HepG2 (cell line): ENCODE measurements around the gene THOC6. TPM values are rescaled to one million over a fixed set of nuclear protein-coding genes. Genes with fewer than 3 reads are reported as not detected.
A peak's percentile ranks its signal among the peaks of the same experiment; 100 is the strongest.

Experiments
- ARNTL ChIP-seq: sonication (generic); formaldehyde crosslinking; IDR thresholded peaks from 2 replicates; pipeline ENCODE4 v1.4.0; 2020; ENCODE audit warnings: mild to moderate bottlenecking, missing genetic modification reagents
- ESRRA ChIP-seq: sonication (generic); formaldehyde crosslinking; IDR thresholded peaks from 2 replicates; pipeline ENCODE4 v1.5.1; 2020; ENCODE audit warnings: mild to moderate bottlenecking, low read depth, missing genetic modification reagents
- FLYWCH1 ChIP-seq: sonication (generic); formaldehyde crosslinking; IDR thresholded peaks from 2 replicates; pipeline ENCODE4 v1.8.1; 2023; ENCODE audit warnings: mild to moderate bottlenecking, missing genetic modification reagents
- MATR3 ChIP-seq: sonication (generic); formaldehyde crosslinking; IDR thresholded peaks from 2 replicates; pipeline ENCODE4 v1.4.0; 2020; ENCODE audit warnings: missing genetic modification reagents
- MYC ChIP-seq: sonication (generic); formaldehyde crosslinking; IDR thresholded peaks from 2 replicates; pipeline ENCODE4 v1.9.0; 2021; ENCODE audit warnings: missing genetic modification reagents, borderline replicate concordance
- REPIN1 ChIP-seq: sonication (generic); formaldehyde crosslinking; IDR thresholded peaks from 2 replicates; pipeline ENCODE4 v1.8.0; 2022; ENCODE audit warnings: missing genetic modification reagents, low read depth, mild to moderate bottlenecking, borderline replicate concordance
- TSC22D2 ChIP-seq: sonication (generic); formaldehyde crosslinking; IDR thresholded peaks from 2 replicates; pipeline ENCODE4 v1.5.1; 2020; ENCODE audit warnings: missing genetic modification reagents, mild to moderate bottlenecking, borderline replicate concordance
- XBP1 ChIP-seq: sonication (generic); formaldehyde crosslinking; IDR thresholded peaks from 2 replicates; pipeline ENCODE4 v1.5.0; 2020; ENCODE audit warnings: missing genetic modification reagents
- ZNF101 ChIP-seq: sonication (generic); formaldehyde crosslinking; IDR thresholded peaks from 2 replicates; pipeline ENCODE4 v1.4.0; 2020; ENCODE audit warnings: mild to moderate bottlenecking, low read depth, missing genetic modification reagents, borderline replicate concordance
- ZSCAN9 ChIP-seq: IDR thresholded peaks from 2 replicates; pipeline ENCODE4 v1.6.1; 2016; ENCODE audit warnings: borderline replicate concordance
- polyA plus RNA-seq, 8 experiments: library from polyadenylated mRNA; depleted of rRNA in 3 of 8; stranded (reverse) in 7 of 8; unstranded in 1 of 8; fragments of >200 nt; fragmentation: Illumina TruSeq in 4 of 8; extraction: Trizol in 4 of 8; gene quantifications; 2 replicates each; pipeline versions ENCODE4 v1.2.1 to v1.2.3, GENCODE V29; 2011 to 2016; ENCODE audit warnings: low read depth in 4 of 8, missing spikeins in 1 of 8, mixed read lengths in 1 of 8; ENCODE audit not compliant: insufficient read depth in 1 of 8
- total RNA-seq, 5 experiments: library from RNA; depleted of rRNA; stranded (reverse); fragments of >200 nt; fragmentation: Illumina TruSeq; extraction: Trizol; gene quantifications; 2 replicates each; pipeline ENCODE4 v1.2.3, GENCODE V29; 2016; ENCODE audit warnings: low read depth in 1 of 5
- TF ChIP-seq, protein P1 (sequence below): sonication (generic); formaldehyde crosslinking; IDR thresholded peaks from 2 replicates; pipeline ENCODE4; 2020; ENCODE audit warnings: missing genetic modification reagents, mild to moderate bottlenecking, borderline replicate concordance
- TF ChIP-seq, protein P2 (sequence below): sonication (generic); formaldehyde crosslinking; IDR thresholded peaks from 2 replicates; pipeline ENCODE4 v1.5.0; 2020; ENCODE audit warnings: mild to moderate bottlenecking, missing genetic modification reagents, borderline replicate concordance
- TF ChIP-seq, protein P3 (sequence below): sonication (generic); formaldehyde crosslinking; IDR thresholded peaks from 2 replicates; pipeline ENCODE4 v1.4.0; 2020; ENCODE audit warnings: missing genetic modification reagents, mild to moderate bottlenecking, borderline replicate concordance

Gene THOC6
- total and polyA plus RNA-seq, 2 of the 13 experiments (the other 11 are each of a cell fraction or from before 2014, with no cell fraction given), result 32.1 to 37.0 TPM

DNA sequence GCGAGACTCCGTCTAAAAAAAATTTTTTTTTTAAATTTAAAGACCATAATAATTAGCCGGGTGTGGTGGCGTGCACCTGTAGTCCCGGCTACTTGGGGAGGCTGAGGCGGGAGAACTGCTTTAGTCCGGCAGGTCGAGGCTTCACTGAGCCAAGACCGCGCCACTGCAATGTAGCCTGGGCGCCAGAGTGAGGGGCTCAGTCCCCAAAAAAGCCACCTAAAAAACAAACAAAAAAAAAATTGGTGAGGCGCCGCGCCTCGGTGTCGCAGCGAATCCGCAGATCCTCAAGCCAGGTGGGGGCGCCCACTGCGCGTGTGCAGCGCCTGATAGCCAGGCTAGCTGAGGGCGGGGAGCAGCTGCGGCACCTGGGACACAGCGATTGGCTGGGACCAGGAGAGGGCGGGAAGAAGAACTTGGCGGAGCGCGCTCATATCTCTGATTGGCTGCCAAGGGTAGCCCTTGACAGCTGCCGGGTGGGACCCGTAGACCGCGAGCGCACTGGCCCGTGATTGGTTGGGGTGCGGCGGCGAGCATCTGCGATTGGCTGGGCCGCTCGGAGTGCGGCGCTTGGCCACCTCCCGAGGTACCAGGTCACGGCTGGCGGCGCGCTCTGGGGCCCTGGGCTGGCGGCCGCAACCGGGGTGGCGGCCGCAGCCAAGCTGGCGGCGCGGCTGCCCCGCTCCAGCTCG lies 20.1 kb upstream of the THOC6 start (continued):
- TF ChIP-seq, protein P1, sequence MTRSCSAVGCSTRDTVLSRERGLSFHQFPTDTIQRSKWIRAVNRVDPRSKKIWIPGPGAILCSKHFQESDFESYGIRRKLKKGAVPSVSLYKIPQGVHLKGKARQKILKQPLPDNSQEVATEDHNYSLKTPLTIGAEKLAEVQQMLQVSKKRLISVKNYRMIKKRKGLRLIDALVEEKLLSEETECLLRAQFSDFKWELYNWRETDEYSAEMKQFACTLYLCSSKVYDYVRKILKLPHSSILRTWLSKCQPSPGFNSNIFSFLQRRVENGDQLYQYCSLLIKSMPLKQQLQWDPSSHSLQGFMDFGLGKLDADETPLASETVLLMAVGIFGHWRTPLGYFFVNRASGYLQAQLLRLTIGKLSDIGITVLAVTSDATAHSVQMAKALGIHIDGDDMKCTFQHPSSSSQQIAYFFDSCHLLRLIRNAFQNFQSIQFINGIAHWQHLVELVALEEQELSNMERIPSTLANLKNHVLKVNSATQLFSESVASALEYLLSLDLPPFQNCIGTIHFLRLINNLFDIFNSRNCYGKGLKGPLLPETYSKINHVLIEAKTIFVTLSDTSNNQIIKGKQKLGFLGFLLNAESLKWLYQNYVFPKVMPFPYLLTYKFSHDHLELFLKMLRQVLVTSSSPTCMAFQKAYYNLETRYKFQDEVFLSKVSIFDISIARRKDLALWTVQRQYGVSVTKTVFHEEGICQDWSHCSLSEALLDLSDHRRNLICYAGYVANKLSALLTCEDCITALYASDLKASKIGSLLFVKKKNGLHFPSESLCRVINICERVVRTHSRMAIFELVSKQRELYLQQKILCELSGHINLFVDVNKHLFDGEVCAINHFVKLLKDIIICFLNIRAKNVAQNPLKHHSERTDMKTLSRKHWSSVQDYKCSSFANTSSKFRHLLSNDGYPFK (CRISPR knock-in tag), result peak; percentile 57; the same call in 1 of the 2 replicates
- TF ChIP-seq XBP1 (CRISPR knock-in tag), result no peak
- TF ChIP-seq, protein P2, sequence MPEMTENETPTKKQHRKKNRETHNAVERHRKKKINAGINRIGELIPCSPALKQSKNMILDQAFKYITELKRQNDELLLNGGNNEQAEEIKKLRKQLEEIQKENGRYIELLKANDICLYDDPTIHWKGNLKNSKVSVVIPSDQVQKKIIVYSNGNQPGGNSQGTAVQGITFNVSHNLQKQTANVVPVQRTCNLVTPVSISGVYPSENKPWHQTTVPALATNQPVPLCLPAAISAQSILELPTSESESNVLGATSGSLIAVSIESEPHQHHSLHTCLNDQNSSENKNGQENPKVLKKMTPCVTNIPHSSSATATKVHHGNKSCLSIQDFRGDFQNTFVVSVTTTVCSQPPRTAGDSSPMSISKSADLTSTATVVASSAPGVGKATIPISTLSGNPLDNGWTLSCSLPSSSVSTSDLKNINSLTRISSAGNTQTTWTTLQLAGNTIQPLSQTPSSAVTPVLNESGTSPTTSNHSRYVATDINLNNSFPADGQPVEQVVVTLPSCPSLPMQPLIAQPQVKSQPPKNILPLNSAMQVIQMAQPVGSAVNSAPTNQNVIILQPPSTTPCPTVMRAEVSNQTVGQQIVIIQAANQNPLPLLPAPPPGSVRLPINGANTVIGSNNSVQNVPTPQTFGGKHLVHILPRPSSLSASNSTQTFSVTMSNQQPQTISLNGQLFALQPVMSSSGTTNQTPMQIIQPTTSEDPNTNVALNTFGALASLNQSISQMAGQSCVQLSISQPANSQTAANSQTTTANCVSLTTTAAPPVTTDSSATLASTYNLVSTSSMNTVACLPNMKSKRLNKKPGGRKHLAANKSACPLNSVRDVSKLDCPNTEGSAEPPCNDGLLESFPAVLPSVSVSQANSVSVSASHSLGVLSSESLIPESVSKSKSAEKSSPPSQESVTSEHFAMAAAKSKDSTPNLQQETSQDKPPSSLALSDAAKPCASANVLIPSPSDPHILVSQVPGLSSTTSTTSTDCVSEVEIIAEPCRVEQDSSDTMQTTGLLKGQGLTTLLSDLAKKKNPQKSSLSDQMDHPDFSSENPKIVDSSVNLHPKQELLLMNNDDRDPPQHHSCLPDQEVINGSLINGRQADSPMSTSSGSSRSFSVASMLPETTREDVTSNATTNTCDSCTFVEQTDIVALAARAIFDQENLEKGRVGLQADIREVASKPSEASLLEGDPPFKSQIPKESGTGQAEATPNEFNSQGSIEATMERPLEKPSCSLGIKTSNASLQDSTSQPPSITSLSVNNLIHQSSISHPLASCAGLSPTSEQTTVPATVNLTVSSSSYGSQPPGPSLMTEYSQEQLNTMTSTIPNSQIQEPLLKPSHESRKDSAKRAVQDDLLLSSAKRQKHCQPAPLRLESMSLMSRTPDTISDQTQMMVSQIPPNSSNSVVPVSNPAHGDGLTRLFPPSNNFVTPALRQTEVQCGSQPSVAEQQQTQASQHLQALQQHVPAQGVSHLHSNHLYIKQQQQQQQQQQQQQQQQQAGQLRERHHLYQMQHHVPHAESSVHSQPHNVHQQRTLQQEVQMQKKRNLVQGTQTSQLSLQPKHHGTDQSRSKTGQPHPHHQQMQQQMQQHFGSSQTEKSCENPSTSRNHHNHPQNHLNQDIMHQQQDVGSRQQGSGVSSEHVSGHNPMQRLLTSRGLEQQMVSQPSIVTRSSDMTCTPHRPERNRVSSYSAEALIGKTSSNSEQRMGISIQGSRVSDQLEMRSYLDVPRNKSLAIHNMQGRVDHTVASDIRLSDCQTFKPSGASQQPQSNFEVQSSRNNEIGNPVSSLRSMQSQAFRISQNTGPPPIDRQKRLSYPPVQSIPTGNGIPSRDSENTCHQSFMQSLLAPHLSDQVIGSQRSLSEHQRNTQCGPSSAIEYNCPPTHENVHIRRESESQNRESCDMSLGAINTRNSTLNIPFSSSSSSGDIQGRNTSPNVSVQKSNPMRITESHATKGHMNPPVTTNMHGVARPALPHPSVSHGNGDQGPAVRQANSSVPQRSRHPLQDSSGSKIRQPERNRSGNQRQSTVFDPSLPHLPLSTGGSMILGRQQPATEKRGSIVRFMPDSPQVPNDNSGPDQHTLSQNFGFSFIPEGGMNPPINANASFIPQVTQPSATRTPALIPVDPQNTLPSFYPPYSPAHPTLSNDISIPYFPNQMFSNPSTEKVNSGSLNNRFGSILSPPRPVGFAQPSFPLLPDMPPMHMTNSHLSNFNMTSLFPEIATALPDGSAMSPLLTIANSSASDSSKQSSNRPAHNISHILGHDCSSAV (CRISPR knock-in tag), result no peak
- TF ChIP-seq REPIN1 (CRISPR knock-in tag), result peak; percentile 60; the same call in 1 of the 2 replicates
- TF ChIP-seq MATR3, result no peak
- TF ChIP-seq, protein P3, sequence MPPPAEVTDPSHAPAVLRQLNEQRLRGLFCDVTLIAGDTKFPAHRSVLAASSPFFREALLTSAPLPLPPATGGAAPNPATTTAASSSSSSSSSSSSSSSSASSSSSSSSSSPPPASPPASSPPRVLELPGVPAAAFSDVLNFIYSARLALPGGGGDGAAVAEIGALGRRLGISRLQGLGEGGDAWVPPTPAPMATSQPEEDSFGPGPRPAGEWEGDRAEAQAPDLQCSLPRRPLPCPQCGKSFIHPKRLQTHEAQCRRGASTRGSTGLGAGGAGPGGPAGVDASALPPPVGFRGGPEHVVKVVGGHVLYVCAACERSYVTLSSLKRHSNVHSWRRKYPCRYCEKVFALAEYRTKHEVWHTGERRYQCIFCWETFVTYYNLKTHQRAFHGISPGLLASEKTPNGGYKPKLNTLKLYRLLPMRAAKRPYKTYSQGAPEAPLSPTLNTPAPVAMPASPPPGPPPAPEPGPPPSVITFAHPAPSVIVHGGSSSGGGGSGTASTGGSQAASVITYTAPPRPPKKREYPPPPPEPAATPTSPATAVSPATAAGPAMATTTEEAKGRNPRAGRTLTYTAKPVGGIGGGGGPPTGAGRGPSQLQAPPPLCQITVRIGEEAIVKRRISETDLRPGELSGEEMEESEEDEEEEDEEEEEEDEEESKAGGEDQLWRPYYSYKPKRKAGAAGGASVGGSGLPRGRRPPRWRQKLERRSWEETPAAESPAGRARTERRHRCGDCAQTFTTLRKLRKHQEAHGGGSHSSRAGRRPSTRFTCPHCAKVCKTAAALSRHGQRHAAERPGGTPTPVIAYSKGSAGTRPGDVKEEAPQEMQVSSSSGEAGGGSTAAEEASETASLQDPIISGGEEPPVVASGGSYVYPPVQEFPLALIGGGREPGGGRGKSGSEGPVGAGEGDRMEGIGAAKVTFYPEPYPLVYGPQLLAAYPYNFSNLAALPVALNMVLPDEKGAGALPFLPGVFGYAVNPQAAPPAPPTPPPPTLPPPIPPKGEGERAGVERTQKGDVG (CRISPR knock-in tag), result no peak
- no peak for TF ChIP-seq FLYWCH1 (CRISPR knock-in tag)
- TF ChIP-seq ARNTL, result 0 out of 2 replicates have a peak, but pooled peaks have one; percentile 46
- no peak for TF ChIP-seq ZNF101 (CRISPR knock-in tag)
- TF ChIP-seq ZSCAN9 (CRISPR knock-in tag), result 0 out of 2 replicates have a peak, but pooled peaks have one; percentile 26
- TF ChIP-seq ESRRA (CRISPR knock-in tag), result no peak
- TF ChIP-seq MYC (CRISPR knock-in tag), result no peak; the same call in 1 of the 2 replicates
- TF ChIP-seq TSC22D2, result peak; percentile 87; the same call in 1 of the 2 replicates
